T follicular helper cell (primary cell): ENCODE results near the gene ANXA8.
"Not testable (repeated sequence)": the region's sequence is repeated elsewhere in the genome, so short reads cannot be mapped to it uniquely, and the experiment has no call there.

Experiments used
- DNase-seq: peaks from one replicate; pipeline ENCODE4 v3.0.0-alpha.2; 2020; ENCODE audit warnings: low read depth

Gene ANXA8

DNA sequence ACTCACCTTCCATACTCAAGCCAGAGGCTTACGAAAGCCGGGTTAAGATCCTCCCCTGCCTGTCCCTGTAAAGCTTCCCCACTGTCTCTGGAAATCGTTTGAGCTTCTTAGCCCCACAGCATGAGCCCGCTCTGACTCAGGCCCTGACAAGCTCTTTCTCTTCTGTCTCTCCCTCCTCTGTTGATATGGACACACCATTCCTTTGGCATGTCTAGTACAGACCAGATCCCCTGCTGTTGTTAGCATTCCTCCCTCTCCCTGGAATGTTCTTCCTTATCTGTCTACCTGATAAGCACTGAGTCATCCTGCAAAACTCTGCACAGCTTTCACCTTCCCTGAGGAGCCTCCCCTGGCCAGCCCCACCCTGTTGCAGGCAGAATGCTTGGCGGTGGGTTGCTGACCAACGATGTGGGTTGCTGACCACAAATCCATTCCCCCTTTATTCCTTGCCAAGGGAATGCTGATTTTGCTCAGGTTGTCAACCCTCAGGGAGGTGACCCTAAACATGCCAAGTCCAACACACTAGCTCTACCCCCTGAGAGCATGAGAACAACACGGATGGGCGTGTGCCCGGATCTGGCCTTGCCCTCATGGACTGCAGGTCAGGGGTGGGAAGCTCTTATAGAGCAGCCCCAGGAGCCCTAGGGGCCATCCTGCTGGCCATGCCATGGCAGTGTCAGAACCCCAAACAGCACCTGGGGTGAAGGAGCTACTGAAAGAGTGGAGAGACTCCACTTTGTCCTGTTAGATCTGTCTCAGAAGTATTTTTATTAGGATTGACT lies 21.1 kb downstream of the ANXA8 start:
- DNase-seq = not testable (repeated sequence)

GRCh38 chr10:47461261-47461687 lies 22.6 kb downstream of the ANXA8 start:
- DNase-seq = not testable (repeated sequence)

DNA sequence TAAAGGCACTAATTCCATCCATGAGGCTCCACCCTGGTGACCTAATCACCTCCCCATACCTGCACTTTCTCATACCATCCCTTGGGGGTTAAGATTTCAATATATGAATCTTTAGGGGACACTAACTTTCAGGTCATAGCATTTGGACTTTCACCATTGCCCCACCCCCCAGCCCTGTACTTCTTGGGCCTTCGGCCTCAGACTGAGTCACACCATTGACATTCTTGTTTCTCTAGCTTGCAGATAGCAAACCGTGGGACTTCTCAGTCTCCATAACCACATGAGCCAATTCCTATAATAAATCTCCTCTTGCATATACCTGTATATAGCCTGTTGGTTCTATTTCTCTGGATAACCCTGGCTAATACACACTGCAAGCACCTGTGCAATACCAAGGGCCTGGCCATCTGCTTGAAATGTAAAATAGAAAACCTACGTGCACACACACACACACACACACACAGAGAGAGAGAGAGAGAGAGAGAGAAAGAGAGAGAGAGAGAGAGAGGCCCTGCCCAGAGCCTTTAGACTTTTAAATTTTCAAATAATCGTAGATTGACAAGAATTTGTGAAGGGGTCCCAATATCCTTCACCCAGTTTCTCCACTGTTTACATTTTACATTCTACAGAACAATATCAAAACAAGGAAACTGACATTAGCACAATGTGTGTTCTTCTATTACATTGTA lies 25.3 kb downstream of the ANXA8 start:
- DNase-seq = no peak

DNA sequence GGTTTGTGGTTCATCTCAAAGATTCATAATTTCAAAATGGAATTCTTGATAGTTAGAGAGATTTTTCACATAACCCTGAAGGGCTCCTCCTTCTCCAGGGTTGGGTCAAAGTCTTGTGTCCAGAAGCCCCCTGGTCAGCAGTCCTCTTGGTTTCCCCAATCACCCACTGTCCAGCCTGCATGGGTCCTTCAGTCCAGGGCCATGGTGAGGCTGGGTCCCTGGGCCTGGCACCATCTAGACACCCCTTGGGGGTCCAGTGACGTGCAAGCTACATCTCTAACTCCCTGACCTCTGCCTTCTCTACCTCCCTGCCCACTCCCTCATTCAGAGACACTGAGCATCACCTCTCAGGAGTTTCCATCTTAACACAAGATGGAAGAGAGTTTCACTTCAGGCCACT lies 26.1 kb downstream of the ANXA8 start:
- no peak for DNase-seq

DNA sequence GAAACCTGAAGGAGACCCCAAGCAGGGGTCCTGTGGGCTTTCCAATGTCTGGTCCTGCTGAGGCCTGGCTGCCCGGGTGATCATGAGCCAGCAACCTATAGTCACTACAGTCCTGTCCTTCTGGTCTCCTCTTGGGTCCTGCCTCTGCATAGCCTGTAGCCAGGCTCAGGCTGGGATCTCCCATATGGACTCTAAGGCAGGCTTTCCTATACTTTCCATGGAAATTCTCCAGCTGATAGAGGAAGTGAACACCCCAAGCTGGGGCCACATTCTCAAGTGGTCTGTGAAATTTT lies 26.4 kb downstream of the ANXA8 start:
- no peak for DNase-seq

DNA sequence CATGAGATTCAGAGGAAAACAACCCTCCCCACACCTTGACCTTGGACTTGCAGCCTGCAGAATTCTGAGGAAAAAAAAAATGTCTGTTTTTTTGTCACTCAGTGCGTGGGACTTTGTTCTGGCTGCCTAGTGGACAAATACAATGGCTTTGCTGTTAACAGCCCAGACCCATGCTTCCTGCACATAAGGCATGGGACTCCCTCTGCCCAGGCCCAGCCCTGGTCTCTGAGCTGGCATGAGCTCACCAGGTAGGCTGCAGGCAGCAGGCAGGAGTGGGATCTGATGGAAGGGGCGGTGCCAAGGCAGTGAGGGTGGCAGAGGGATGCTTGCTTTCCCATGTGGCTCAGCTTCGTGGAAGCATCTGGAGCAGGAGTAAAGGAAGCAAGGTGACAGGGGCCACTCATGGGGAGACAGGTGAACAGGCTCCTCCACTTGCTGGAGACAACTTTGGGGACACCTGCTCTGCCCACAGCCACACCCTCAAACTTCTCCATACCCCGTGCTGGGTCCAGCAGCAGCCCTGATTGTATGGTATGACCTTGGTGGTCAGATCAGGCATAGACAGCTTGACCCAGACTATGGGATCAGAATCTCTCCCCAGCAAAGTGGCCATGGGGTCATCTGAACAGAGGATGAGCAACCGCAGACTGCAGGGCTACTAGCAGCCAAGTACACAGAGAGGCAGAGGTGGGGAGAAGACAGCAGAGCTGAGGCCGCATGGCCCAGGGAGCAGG lies 27.0 kb downstream of the ANXA8 start:
- DNase-seq = no peak

DNA sequence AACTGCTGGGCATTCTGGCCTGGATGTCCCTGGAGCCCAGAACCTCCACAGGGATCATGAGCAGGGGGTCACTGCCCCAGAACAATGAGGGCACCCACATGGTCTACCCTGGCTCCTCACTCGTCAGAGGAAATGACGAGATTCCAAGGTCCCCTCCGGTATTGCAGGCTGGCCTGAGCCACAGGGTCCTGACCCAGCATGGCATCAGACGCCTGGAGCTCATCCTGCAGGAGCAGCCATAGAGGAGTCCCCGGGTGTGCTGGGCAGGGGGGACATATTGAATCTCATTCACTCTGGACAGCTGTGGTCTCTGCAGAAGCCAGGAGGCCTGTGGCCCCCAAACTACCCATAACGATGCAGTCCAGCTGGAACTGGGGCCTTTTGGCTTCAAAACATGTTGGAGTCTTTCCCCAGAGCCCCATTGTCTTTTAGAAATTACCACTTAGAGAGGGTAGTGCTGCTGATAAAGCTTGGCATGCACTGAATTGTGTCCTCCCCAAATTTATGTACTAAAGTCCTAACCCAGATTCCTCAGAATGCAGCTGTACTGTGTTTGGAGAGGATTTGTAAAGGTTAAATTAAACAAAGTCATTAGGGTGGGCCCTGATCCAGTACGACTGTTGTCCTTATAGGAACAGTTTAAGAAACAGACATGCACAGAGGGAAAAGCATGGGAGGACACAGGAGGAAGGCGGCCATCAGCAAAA lies 27.7 kb downstream of the ANXA8 start:
- no peak for DNase-seq

DNA sequence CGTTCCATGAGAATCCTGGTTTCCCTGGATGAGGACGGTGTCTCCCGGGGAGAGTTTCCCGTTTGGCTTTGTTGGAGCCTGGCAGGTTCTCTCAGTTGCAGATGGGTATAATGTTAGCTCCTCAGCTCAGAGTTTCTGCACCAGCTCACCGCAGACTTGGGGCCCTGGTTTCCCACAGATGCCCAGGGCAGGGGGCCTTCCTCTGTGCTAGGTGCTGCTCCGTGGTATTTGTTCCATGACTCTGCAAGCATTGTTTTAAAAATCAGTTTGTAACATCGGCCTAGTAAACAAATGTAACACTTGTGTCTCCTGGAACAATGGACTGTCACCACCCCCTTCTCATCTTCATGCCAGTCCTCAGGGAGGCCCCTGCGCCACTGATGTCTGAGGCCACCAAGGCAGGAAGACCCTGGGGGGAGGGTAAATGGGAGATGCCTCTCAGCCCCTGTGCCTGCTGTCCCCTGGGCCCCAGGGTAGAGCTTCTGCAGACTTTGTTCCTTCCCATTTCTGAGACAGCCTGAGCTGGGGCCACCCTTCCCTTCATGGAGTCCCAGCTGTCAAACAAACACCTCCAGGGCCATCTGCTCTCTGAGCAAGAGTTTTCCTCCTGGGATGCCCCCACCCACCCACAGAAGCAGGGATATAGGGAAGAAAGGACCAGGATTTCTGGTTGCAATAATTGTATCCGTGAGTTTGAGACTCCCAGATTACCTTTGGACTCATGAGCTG lies 28.4 kb downstream of the ANXA8 start:
- DNase-seq = not testable (repeated sequence)

DNA sequence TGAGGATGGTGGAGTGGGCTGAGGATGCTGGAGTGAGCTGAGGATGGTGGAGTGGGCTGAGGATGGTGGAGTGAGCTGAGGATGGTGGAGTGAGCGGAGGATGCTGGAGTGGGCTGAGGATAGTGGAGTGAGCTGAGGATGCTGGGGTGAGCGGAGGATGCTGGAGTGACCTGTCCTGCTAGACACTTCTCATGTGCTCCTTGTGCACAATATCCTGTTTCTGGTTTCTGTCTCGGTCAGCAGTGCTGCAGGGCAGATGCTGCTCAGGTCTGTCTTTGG lies 29.2 kb downstream of the ANXA8 start:
- no peak for DNase-seq

GRCh38 chr10:47454008-47454779 lies 29.7 kb downstream of the ANXA8 start:
- no peak for DNase-seq

GRCh38 chr10:47453141-47454007 lies 30.5 kb downstream of the ANXA8 start:
- no peak for DNase-seq

GRCh38 chr10:47452495-47453140 lies 31.3 kb downstream of the ANXA8 start:
- no peak for DNase-seq

DNA sequence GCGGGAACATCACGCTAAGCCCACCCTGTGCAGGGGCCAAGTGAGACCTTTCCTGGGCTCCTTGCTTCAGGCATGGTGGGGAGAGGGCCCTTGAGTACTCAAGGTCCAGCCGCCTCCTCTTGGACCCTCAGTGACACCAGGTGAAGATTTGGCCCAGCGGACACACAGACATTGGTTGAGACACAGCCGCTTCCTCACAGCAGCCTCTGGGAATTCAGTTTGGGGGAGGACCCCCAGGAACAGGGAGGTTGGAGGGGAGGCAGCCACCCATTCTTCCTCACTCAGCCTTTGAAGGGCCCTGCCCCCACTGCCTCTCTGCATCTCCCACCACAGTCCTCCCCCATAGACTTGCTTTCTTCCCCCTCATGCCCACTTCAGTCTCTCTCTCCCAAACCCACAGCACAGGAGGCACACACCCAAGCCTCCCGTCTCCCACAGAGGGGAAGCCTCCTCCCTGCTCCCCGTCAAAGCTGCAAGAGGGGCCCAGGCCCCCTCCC lies 31.9 kb downstream of the ANXA8 start:
- no peak for DNase-seq

- DNase-seq = no peak
Observed at GRCh38 chr10:47451273-47451997, 32.5 kb downstream of the ANXA8 start.

GRCh38 chr10:47450442-47450841 lies 33.5 kb downstream of the ANXA8 start:
- DNase-seq = no peak

DNA sequence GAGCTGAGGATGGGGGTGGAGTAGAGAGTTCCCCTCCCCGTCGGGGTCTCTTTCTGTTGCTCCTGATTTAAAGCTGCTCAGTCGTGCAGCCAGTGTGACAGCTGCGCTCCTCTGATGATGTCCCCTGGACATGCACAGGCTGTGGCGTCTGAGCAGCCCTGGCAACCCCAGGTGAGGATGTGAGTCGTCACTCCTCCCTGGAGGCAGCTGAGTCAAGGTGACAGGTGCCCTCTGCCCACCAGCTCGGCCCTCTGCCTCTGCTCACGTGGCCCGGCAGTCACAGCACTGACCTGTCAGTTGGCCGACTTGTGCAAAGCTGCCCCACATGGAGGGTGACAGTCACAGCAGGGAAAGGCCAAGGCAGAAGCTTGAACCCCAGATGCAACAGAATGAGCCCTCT lies 33.9 kb downstream of the ANXA8 start:
- no peak for DNase-seq

DNA sequence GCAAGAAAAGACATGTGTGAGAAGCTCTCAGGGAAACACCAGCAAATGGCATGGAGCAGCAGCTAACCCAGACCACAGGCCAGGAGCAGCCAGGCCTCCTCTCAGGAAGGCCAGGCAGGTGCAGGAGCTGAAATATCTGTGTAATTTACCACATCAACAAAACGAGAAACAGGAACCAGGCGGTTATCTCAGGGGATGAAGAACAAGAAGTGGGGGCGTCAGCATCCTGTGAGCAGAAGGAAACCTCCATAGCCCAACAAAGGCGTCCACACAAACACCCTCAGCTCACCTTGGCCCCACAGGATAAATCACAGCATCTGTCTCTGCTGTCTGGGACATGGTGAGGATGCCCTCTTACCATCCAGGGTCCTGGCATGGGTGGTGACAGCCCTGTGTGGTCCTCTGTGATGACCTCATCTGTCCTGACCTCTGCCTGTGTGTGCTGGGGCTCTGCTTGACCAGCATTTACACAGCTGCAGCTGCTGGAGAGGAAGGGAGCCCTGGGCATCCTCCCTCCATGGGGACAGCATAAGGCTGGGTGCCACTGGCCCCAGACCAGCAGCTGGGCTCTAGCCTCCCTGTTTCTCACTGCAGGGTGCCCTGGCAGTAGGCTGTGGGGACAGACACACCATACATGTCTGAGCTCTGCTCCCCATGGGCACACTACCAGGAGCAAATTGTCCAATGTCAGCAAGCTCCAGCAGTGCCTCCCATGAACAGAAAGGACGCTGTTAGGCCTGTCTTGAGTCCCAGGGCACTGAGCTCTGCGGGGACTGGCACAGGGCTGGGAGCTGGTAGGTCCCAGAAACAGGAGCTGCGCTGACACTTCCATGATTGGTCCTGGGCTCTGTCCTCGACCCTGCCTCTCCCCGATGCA lies 34.6 kb downstream of the ANXA8 start:
- no peak for DNase-seq

- DNase-seq = no peak
Observed at GRCh38 chr10:47447705-47448104, 36.2 kb downstream of the ANXA8 start.
